Fibroblast of skin of back (primary cell): ENCODE data around the gene KLHL1.

Experiments
- DNase-seq: peaks from one replicate; pipeline ENCODE4 v3.0.0-alpha.2; 2013

Gene KLHL1

GRCh38 chr13:69683921-69684686 is 424.1 kb downstream of the KLHL1 start:
- no peak for DNase-seq

GRCh38 chr13:69681722-69682121 is 426.5 kb downstream of the KLHL1 start:
- no peak for DNase-seq

- no peak for DNase-seq
Measured at GRCh38 chr13:69677343-69677742, 430.9 kb downstream of the KLHL1 start.

- no peak for DNase-seq
Measured at GRCh38 chr13:69676286-69676685, 432.0 kb downstream of the KLHL1 start.

GRCh38 chr13:69660155-69660554 is 448.1 kb downstream of the KLHL1 start:
- DNase-seq, result no peak

GRCh38 chr13:69657676-69658075 is 450.6 kb downstream of the KLHL1 start:
- DNase-seq, result no peak

GRCh38 chr13:69654392-69654791 is 453.9 kb downstream of the KLHL1 start:
- no peak for DNase-seq
